H1 (cell line): ENCODE measurements around the gene ILKAP. TPM values are rescaled to one million over a fixed set of nuclear protein-coding genes. Genes with fewer than 3 reads are reported as not detected.

Experiments
- JUN ChIP-seq: IDR thresholded peaks from 2 replicates; pipeline ENCODE4 v1.6.1; 2011; ENCODE audit warnings: low read depth, mild to moderate bottlenecking, improper control_type of control experiment, low read length
- JUND ChIP-seq: IDR thresholded peaks from 2 replicates; pipeline ENCODE4 v1.6.1; 2011; ENCODE audit warnings: mild to moderate bottlenecking, improper control_type of control experiment, low read length
- NANOG ChIP-seq: IDR thresholded peaks from 2 replicates; pipeline ENCODE4 v1.6.1; 2011; ENCODE audit warnings: low read length, low read depth, mild to moderate bottlenecking, inconsistent platforms; ENCODE audit not compliant: insufficient read depth, poor library complexity, severe bottlenecking
- polyA plus RNA-seq, 7 experiments: library from polyadenylated mRNA; depleted of rRNA in 3 of 7; stranded (reverse) in 5 of 7; unstranded in 2 of 7; fragments of >200 nt in 5 of 7; fragments of 200-250 nt in 2 of 7; gene quantifications; 1 replicate in 5 of 7; 2 replicates in 1 of 7; 4 replicates in 1 of 7; pipeline versions ENCODE4 v1.2.1 to v1.2.3, GENCODE V29; 2011 to 2013; ENCODE audit warnings: missing spikeins in 2 of 7, mixed read lengths in 2 of 7
- total RNA-seq: library from RNA; stranded (reverse); fragmentation: NEBNext Ultra II Directional; extraction: Animal tissue kit (Norgen Biotek cat#: 25700); gene quantifications from 2 replicates; pipeline ENCODE4 v1.2.1, GENCODE V29; 2021
- TF ChIP-seq, protein P1 (sequence below): IDR thresholded peaks from 2 replicates; pipeline ENCODE4 v1.6.1; 2012; ENCODE audit warnings: low read length, inconsistent platforms
- TF ChIP-seq, protein P2 (sequence below): IDR thresholded peaks from 2 replicates; pipeline ENCODE4 v1.6.1; 2012; ENCODE audit warnings: inconsistent platforms

ILKAP gene
- total and polyA plus RNA-seq, 2 of the 8 experiments (the other 6 are each of a cell fraction or from before 2014, with no cell fraction given), result 23.5 to 33.8 TPM

GRCh38 chr2:238169048-238169707 lies 34.3 kb downstream of the ILKAP start (continued):
- TF ChIP-seq, protein P1, sequence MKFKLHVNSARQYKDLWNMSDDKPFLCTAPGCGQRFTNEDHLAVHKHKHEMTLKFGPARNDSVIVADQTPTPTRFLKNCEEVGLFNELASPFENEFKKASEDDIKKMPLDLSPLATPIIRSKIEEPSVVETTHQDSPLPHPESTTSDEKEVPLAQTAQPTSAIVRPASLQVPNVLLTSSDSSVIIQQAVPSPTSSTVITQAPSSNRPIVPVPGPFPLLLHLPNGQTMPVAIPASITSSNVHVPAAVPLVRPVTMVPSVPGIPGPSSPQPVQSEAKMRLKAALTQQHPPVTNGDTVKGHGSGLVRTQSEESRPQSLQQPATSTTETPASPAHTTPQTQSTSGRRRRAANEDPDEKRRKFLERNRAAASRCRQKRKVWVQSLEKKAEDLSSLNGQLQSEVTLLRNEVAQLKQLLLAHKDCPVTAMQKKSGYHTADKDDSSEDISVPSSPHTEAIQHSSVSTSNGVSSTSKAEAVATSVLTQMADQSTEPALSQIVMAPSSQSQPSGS, result no peak
- TF ChIP-seq JUND (no peak), JUN (no peak), NANOG (no peak)
- TF ChIP-seq, protein P2, sequence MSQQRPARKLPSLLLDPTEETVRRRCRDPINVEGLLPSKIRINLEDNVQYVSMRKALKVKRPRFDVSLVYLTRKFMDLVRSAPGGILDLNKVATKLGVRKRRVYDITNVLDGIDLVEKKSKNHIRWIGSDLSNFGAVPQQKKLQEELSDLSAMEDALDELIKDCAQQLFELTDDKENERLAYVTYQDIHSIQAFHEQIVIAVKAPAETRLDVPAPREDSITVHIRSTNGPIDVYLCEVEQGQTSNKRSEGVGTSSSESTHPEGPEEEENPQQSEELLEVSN, result no peak
